H1 (cell line): ENCODE measurements around the gene ATP2A3.

Experiments used
- CREB1 ChIP-seq: IDR thresholded peaks from 2 replicates; pipeline ENCODE4 v1.6.1; 2012; ENCODE audit warnings: inconsistent platforms
- FOSL1 ChIP-seq: IDR thresholded peaks from 2 replicates; pipeline ENCODE4 v1.6.1; 2011; ENCODE audit warnings: mild to moderate bottlenecking, low read depth, low read length, moderate library complexity; ENCODE audit not compliant: insufficient read depth
- GTF2F1 ChIP-seq: IDR thresholded peaks from 2 replicates; pipeline ENCODE4 v1.6.1; 2012; ENCODE audit warnings: low read depth, low read length, improper control_type of control experiment, borderline replicate concordance
- HDAC6 ChIP-seq: IDR thresholded peaks from one replicate; pipeline ENCODE4 v1.7.1; 2012; ENCODE audit warnings: low read depth, mild to moderate bottlenecking, inconsistent platforms, low read length, moderate library complexity
- MAFK ChIP-seq: IDR thresholded peaks from 2 replicates; pipeline ENCODE4 v1.6.1; 2012; ENCODE audit warnings: low read depth, mild to moderate bottlenecking, improper control_type of control experiment, low read length
- NANOG ChIP-seq: IDR thresholded peaks from 2 replicates; pipeline ENCODE4 v1.6.1; 2011; ENCODE audit warnings: low read length, low read depth, mild to moderate bottlenecking, inconsistent platforms; ENCODE audit not compliant: insufficient read depth, poor library complexity, severe bottlenecking
- POLR2A ChIP-seq, 2 experiments: IDR thresholded peaks; 1 replicate in 1 of 2; 2 replicates in 1 of 2; pipeline ENCODE4 v1.6.1; 2011; ENCODE audit warnings: low read depth in 2 of 2, low read length in 2 of 2, mild to moderate bottlenecking in 2 of 2; ENCODE audit errors: control extremely low read depth in 1 of 2
- SAP30 ChIP-seq: fragments of 300-600 bp; sonication (generic); IDR thresholded peaks from 2 replicates; pipeline ENCODE4 v1.7.1; 2012; ENCODE audit warnings: low read length, moderate library complexity, mild to moderate bottlenecking, inconsistent platforms; ENCODE audit not compliant: insufficient read depth, insufficient replicate concordance
- TF ChIP-seq, protein P1 (sequence below), 3 experiments: IDR thresholded peaks; 1 replicate in 2 of 3; 2 replicates in 1 of 3; pipeline versions ENCODE4 v1.5.1 to v1.6.1; 2011; ENCODE audit warnings: low read length in 3 of 3, mild to moderate bottlenecking in 3 of 3, inconsistent platforms in 2 of 3, low read depth in 1 of 3, moderate library complexity in 1 of 3; ENCODE audit not compliant: insufficient read depth in 1 of 3; ENCODE audit errors: control extremely low read depth in 1 of 3

- TF ChIP-seq NANOG (no peak), HDAC6 (no peak), CREB1 (peak; percentile 51; the same call in 1 of the 2 replicates), FOSL1 (no peak), POLR2A (IDR thresholded peaks at IDR 0.05; ENCODE audit: control extremely low read depth in 1 of 2, low read depth in 2 of 2, low read length in 2 of 2) (peak in 1 of 2 experiments; percentile 41; a peak in 1 of 3 replicates), SAP30 (no peak), MAFK (no peak; the same call in 1 of the 2 replicates), GTF2F1 (no peak)
- TF ChIP-seq, protein P1, sequence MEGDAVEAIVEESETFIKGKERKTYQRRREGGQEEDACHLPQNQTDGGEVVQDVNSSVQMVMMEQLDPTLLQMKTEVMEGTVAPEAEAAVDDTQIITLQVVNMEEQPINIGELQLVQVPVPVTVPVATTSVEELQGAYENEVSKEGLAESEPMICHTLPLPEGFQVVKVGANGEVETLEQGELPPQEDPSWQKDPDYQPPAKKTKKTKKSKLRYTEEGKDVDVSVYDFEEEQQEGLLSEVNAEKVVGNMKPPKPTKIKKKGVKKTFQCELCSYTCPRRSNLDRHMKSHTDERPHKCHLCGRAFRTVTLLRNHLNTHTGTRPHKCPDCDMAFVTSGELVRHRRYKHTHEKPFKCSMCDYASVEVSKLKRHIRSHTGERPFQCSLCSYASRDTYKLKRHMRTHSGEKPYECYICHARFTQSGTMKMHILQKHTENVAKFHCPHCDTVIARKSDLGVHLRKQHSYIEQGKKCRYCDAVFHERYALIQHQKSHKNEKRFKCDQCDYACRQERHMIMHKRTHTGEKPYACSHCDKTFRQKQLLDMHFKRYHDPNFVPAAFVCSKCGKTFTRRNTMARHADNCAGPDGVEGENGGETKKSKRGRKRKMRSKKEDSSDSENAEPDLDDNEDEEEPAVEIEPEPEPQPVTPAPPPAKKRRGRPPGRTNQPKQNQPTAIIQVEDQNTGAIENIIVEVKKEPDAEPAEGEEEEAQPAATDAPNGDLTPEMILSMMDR (IDR thresholded peaks at IDR 0.05; ENCODE audit: control extremely low read depth in 1 of 3, insufficient read depth in 1 of 3, low read depth in 1 of 3, low read length in 3 of 3): no peak
Observed at GRCh38 chr17:3888343-3889171, 75.7 kb downstream of the ATP2A3 start.
